NT2/D1 (cell line): ENCODE measurements around the gene CAB39.

Source experiments
- SUZ12 ChIP-seq: IDR thresholded peaks from 2 replicates; pipeline ENCODE4 v1.6.1; 2011; ENCODE audit not compliant: insufficient read length, insufficient read depth; ENCODE audit errors: extremely low read depth
- YY1 ChIP-seq: IDR thresholded peaks from 2 replicates; pipeline ENCODE4 v1.6.1; 2011; ENCODE audit not compliant: insufficient read length, insufficient read depth
- ZNF274 ChIP-seq: IDR thresholded peaks from 2 replicates; pipeline ENCODE4 v1.6.1; 2011; ENCODE audit warnings: mild to moderate bottlenecking, low read depth, low read length

- no peak for TF ChIP-seq YY1
- no peak for TF ChIP-seq ZNF274
- no peak for TF ChIP-seq SUZ12
Observed at GRCh38 chr2:230798769-230799399, 86.2 kb downstream of the CAB39 start.
